Stimulated activated CD8-positive, alpha-beta memory T cell treated with anti-CD3 and anti-CD28 coated beads, Interleukin-4, amount 100 ng/mL, for 1 hour (primary cell): Measurements from ENCODE around the gene IDUA.

Experiments used
- DNase-seq, 2 donors: peaks; one replicate each; pipeline ENCODE4 v3.0.0-alpha.2; 2020; ENCODE audit warnings: low read depth in 2 of 2, low spot score in 1 of 2

Gene IDUA

DNA sequence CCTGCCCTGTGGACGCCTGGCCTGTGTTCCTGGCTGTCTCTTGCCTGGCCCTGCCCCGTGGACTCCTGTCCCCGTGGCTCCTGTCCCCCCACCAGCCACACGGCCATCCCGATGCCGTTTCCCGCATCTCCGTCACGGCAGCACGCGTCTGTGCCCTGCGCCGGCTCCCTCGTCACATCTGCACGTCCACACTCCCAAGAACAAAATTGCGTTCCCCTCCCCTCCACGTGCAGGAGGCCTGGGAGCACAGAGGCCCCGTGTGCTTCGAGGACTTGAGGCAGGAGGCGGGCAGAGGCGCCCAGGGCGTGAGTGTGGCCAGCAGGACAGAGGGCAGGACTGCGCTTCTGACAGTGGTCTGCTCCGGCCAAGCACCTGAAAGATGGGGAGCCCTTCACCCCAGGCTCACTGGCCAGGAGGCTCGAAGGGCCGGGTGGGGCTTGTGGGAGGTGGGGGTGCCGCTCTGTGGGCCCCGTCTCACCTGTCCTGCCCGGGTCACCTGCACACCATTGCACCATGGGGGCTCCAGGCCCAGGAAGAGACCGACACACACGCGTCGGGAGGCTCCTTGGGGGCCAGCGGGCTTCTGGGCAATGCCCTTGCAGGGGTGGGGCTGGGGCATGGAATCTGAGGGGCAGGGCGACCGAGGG, 41.9 kb downstream of the IDUA start:
- no peak for DNase-seq

DNA sequence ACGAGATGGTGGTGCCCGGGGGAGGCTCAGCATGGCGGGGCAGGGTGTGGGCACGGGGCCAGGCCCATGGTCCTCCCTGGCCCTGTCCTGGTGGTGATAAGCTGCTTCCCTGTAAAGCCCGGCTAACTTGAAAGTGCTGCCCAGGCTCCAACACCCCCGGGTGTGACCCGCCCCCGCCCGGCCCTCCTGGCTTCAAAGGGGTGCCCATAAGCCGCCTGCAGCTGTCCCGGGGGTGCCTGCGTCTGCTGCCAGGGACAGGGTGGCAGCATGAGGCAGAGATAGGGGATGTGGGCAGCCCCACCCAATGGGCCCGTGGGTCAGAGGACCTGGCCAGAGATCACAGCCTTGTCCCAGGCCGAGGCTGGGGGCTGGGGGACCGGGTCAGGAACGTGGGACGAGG, 42.7 kb downstream of the IDUA start:
- DNase-seq: no peak

DNA sequence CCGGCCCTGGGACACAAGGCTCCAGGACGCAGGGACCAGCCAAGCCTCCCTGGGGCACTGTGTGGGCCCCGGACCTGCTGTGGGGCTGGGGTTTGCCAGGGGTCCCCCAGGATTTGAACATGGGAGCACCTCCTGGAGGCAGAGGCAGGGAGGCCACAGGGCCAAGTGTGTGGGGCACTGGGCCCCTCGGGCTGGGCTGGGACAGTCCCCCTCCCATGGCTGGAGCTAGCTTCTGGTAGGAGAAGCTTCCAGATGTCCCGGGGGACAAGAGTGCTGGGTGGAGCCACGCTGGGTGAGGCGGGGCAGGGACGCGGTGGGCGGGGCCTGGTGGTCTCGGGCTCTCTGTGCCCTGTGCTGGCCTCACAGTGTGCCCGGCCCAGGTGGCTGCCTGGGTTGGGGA, 43.2 kb downstream of the IDUA start:
- DNase-seq: no peak

DNA sequence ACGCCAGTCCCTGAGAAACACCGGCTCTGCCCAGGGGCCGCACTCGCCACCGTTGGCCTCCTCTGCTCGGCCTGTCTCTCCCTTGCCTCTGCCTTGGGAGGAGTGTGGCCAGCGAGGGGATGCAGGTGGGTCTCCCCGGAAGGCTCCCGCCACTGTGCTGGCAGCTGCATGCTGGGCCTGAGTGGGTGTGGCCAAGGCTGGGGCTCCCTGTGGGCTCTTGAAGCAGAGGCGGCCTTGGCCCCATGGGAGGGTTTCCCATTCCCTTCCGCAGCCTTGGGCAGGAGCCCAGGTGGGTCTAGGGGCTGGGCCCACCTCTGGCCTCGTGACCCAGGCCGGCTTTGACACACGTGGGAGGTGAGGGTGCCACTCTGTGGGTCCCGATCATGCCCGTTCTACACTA, 43.7 kb downstream of the IDUA start:
- DNase-seq: no peak

DNA sequence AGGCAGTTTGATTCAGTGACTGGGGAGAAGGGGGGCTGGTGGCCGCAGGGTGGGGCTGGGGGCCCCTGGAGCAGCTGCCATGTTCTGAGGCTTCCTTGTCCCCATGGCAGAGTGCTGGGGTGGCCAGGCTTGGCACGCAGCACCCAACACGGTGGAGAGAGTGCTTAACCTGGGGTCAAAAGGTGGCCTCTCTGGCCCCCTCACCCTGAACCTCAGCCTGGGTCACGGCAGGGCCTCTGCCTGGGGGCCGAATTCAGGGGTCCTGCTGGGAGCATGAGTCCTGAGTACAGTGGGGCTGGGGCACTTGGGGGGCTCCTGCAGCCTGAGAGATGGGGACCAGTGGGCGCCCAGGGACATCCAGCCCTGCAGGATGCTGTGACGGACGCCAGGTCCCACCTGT, 44.5 kb downstream of the IDUA start:
- DNase-seq: no peak

DNA sequence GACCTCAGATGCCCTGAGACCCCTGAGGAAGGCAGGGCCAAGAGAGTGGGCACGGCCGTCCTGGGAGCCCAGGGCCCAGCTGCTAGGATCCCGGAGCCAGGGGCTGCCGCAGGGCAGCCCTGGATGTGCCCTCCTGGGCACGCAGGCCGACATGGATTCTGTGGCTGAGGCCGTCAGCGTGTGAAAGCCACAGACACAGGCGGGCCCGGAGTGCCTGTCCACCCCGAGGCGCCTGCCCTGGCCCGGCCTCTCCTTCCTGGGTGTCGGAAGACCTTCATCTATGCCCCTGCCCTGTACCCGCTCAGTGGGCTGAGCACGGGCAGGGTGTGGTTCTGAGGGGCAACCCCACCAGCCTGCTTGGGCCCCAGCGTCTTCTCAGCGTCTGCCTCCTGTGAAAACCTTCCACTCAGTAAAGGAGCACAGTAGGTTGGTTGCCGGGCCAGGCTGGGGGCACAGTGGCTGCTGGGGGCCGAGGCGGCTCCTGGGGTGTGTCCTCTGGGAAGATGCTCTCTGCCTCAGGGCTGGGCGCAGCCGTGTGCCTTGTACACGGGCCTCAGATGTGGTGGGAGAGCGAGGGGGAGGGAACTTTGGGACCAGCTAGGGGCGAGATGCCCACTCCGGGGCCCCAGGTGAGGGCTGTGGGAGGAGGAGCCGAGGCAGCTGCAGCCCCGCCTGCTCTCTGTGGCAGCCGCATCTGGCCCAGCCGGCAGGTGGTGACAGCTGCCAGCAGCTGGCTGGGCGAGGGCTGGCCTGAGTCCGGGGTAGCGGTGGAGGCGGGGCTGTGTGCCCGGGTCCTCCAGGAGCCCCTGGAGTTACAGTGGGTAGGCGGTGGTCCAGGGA, 45.3 kb downstream of the IDUA start:
- DNase-seq: no peak

DNA sequence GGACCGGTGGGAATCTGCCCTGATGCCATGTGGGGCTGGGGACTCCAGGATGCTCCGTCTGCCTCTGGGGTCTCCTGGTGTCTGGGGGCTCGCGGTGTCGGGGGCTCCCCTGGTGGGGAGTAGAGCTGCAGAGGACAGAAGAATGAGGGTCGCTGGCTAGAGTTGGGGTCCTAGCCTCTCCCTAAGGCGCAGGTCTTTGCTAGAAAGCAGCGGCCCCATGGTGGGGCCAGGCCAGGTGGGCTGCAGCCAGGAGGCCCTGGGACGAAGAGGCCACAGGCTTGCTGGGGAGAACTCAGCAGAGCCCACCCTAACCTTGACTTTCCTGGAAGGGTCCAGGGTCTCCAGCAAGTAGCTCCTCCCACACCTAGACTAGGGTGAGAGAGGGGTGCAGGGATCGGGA, 46.0 kb downstream of the IDUA start:
- DNase-seq: no peak

DNA sequence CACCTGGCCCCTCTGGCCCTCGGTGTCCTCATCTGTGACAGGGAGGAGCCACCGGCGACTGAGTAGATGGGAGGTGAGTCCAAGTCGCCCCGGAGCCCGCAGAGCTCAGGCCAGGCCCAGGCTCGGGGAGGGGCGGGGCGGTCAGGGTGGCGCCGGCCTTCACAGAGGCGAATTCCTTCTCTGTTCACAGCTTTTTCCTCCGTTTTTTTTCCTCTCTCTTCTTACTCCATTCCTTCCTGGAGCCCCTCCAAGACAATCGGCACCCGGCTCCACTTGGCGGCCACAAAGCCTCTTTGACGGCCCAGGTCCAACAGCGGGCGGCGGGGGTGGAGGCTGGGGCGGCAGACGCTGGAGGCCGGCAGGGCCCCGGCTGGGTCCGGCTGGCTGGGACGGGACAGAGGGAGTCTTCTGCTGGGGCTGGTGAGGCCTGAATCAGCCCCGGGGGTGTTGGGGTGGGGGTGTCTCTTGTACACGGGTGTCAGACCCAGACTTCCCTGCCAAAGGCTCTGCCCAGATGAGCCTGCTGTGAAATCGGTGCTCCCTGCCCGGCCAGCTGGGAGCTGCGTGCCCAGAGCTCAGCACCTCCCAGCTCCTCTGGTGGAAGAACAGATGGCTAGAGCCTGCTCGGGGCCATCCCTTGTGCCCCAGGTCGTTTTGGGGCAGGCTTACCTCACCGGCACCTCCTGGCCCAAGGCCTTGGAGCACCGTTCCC, 47.2 kb downstream of the IDUA start:
- DNase-seq: no peak

DNA sequence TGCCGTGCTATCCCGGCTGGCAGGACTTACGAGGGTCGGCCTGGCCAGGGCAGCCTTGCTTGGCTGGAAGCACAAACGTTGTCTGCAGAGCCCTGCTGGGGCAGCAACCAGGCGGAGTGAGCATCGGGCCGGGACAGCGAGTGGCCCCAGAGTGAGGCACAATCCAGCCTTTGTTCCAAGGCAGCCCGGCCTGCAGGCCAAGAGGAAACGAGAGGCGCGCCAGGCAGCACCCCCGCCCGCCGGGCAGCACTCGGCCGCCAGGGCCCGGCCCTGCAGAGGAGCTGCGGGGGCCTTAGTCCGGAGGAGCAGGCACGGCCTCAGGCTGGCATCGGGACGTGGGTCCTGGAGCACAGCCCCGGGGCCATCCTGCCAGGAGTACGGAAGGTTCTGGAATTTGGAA, 48.7 kb downstream of the IDUA start:
- DNase-seq: no peak

DNA sequence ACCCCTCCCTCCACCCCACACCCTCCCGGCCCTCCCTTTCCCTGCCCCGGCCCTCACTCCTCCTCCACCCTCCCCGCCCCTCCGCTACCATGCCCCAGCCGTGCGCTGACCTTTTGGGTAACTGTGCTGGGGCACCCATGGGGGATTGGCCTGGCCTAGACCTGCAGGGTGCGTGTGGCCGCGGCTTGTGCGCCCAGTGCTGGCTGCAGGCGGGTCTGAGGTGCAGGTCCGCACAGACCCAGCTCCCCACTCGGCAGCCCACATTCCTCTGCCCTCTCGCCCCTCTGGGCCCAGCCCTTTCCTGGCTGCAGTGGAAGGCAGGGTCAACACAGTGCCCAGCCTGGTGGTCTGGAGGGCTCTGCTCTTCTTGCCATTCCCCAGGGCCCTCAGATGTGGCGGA, 49.3 kb downstream of the IDUA start:
- DNase-seq: no peak

DNA sequence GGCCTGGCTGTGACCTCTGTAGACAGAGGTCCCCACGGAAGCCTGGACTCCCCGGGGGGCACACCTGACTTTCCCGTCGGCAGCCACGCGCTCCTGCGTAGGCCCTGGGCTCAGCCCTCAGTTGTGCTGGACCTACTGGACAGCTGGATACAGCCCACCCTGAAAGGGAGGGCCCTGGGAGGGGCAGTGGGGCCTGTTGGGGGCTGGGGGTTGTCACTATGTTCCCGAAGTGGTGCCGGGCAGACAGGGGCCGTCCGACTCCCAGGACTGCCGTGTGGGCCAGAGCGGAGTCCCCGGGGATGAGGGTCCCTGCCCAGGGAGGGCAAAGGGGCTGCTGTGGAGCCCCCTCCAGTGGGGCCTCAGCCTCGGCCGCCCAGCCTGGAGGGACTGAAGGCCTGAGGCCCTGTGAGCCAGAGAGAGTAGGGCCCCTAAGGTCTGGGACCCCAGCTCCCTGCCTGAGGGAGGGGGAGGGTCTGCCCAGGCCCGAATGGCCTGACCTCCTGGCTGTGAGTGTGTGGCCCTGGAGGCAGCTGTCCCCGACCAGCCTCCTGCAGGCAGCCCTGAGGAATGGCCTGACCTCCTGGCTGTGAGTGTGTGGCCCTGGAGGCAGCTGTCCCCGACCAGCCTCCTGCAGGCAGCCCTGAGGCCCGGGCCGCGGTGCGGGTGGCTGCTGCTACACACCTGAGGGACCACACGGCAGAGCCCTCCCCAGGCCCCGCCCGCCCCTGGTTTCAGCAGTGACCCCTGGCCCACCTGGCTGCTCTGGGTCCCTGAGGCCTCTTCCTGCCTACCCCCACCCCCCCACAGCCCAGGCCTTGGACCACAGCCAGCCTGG, 50.3 kb downstream of the IDUA start:
- DNase-seq: no peak

DNA sequence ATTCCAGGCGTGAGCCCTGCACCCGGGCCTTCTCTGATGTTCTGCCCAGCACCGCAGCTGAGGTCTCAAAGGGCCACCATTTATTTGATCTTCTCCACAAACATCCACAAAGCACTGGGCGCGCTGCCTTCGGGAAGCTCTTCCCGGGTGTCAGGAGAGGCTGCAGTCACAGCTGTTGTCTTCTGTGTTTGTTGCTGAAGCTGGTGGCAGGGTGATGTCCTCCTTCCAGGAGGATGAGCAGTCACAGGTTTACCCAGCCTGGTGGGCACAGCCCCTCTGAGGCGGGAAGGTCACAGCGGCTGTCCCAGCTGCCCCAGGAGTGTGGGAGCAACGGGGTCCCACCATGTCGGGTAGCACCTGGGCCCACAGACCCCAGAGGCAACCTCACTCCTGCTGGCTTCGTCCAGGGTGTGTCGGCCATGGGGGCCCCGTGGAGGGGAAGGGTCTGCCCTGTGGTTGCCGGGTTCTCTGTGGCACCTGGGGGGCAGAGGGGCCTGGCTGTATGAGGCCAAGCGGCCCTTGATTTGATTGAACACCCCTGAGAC, 52.2 kb downstream of the IDUA start:
- no peak for DNase-seq

DNA sequence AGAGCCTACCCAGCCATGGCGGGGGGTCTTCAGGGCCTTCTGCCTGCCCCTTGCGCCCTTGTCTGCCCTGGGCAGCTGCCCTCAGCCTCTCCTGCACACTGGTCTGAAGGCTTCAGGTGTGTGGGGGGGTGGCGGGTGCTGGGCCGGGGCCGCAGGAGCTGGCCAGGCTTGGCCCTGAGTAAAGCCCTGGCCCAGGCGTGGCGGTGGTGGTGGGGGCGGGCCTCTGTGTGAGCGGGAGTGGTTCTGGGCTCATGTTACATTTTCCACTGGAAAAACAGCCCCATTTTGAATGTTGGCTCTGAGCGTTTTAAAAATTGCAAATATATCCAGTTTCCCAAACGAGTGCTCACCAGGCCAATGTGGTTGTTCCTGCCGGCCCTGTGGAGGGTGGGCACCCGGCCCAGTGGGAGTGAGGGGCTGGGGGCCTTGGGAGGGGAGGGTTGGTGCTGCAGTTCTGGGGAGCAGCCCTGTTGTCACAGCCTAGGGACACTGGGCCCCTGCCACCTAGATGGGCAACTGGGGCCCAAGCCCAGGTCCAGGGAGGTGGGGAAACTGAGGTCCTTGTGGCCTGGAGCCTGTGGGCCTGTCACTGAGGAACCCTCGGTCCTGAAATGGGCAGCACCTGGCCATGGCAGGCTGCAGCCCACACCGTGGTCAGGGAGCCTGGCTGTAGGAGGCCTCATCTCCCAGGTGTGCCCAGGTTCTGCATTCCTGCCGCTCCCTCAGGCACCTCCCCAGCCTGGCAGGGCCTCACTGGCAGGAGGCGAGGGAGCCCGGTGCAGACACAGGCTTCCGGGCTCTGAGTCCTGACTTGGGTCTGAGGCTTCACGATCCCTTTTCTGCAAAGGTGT, 52.9 kb downstream of the IDUA start:
- DNase-seq: no peak

DNA sequence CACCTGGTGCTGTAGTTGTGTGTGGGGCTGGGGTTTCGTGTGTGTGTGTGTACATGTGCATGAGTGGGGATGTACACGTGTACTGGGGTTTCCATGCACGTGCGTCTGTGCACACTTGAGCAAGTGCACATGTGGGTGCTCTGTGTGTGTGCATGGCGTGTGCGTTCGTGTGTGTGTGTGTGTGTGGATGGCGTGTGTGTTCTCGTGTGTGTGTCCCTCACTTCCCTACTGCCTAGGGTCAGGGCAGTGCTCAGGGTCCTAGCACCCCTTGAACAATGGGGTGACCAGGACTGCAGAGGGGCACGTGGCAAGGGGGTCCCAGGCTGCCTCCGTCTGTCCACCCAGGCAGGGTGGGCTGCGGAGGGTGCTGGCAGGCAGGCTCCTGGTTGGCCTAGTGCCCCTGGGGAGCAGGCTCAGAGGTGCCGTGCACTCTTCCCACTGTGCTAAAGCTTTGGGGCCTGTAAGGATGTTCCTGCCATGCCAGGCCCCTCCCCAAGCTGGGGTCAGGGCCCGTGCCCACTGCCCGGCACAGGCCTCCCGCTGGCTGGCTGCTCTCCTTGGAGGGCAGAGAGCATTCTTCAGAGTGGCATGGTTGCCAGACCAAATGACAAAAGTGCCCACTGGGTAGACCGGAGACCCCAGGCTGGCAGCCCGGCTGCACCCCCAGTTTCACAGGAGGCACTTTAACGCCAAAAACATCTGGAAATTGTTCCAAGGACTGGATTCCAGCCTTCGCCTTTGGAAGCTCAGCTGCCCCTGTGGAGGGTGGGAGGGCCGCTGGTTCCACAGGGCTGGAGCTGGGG, 53.7 kb downstream of the IDUA start:
- DNase-seq: no peak

DNA sequence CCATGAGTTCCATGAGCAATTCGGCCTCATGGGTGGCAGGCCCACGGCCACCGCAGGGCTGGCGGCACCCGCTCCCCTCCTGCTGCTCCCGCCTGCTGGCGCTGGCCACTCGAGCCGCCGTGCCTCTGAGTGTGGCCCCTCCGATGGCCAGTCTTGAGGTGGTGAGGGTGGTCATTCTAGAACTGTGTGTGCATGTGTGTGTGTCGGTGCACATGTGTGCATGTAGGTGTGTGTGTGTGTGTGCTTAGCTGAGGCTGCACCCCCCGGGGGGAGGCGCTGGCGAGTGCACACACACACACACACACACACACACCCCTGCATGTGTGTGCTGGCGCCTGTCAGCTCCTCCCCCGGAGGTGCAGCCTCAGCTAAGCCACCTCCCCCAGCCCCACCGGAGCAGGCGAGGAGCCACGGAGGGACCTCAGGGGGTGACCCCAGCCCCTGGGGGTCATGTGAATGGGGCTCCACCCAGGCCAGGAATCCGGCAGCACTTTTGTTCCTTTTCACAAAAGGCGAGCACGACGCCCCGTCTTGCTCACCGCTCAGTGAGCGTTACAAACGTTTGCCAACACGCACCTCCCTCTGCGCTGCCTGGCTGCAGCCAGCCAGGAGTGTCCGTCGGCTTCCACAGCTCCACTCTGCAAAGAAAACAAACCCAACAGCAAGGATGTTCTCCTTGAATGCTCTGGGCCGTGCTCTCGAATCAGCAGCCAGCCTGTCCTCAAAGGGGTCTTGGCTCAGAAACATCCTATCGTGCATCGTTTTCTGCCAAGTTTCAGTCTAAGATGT, 54.5 kb downstream of the IDUA start:
- no peak for DNase-seq

DNA sequence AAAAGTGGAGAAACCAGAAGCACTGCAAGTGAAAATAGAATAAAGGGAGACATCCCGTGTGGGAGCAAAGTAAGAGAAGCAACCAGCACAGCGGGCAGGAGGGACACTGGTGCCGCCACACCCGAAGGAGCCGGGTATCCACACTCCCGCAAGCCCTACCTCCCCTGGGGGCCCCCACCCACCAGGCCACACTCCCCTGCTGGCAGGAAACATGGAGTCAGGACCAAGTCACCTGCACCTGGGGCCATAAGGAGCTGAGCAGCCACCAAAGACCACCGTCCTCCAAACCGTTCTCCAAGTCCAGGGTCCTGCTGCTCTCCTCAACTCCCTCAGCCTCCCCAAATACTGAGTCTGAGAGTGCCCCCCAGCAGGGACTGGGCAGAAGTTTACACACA, 55.1 kb downstream of the IDUA start:
- no peak for DNase-seq

DNA sequence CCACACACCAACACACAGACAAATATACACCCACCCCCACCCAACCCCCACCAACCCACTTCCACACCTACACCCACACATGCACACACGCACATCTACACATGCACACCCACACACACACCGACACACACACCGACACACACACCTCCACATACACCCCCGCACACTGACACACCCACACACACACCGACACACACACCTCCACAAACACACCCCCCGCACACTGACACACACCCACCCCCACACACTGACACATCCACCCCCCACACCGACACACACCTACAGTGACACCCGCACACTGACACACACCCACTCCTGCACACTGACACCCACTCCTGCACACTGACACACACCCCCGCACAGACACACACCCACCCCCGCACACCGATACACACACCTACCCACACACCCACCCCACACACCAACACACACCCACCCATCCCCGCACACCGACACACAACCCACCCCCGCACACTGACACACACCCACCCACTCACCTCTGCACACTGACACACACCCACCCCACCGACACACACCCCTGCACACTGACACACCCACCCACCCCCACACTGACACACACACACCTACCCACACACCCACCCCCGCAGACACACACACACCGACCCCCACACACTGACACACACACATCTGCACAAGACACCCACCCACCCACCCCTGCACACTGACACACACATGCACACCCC, 55.7 kb downstream of the IDUA start:
- DNase-seq: no peak

DNA sequence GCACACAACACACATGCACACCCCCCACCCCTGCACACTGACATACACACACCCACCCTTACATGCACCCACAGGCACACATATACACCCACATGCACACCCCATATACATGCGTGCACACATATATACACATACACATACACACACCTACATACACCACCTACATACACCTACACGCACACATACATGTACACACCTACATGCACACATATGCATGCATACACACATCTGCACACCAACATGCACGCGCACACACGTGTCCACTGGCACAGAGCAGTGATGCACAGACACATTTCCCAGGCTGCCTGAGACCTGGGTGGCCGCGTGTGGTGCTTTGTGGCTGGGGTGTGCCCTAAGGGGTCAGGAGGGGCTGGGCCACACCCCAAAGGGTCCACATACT, 56.3 kb downstream of the IDUA start:
- no peak for DNase-seq
